ENCODE results near the gene AP2S1.

DNA sequence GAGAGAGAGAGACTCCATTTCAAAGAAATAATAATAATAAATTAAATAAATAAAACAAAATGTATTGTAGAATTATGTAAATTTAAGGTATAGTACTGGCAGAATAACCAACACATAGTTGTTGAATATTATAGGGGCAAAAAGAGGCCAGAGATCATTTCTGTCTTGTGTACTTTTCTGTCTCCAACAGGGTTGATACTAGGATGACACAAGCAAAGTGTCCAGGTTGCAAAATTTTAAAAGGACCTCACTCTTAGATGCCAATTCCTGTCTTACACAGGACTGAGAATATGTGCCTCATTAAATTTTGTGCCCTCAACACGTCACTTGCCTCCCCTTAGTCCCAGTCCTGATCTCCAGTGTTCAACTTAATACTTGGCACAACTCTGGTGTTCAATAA lies 2.2 kb upstream of the AP2S1 start:
- TF ChIP-seq CTCF (conservative IDR thresholded peaks at IDR 0.05; ENCODE audit: low read depth, low read length) (no peak), EZH2phosphoT487 (IDR thresholded peaks at IDR 0.05; ENCODE audit: borderline replicate concordance, low read length) (no peak)
